Dermis microvascular lymphatic vessel endothelial cell (primary cell): ENCODE measurements around the gene SLC29A3. TPM values are rescaled to one million over a fixed set of nuclear protein-coding genes. Genes with fewer than 3 reads are reported as not detected.
A peak's percentile ranks its signal among the peaks of the same experiment; 100 is the strongest.
"Not testable (repeated sequence)": the region's sequence is repeated elsewhere in the genome, so short reads cannot be mapped to it uniquely, and the experiment has no call there.

Source experiments
- DNase-seq, 2 donors: peaks; one replicate each; pipeline versions ENCODE4 v3.0.0 to v3.0.0-alpha.2; 2010; ENCODE audit warnings: low read depth in 2 of 2
- total RNA-seq: library from RNA; depleted of rRNA; stranded (reverse); fragments of >200 nt; gene quantifications from 2 replicates; pipeline ENCODE4 v1.2.1, GENCODE V29; 2014

The SLC29A3 gene
- total RNA-seq, 1 donor from 2014 or later: 1.8 TPM

DNA sequence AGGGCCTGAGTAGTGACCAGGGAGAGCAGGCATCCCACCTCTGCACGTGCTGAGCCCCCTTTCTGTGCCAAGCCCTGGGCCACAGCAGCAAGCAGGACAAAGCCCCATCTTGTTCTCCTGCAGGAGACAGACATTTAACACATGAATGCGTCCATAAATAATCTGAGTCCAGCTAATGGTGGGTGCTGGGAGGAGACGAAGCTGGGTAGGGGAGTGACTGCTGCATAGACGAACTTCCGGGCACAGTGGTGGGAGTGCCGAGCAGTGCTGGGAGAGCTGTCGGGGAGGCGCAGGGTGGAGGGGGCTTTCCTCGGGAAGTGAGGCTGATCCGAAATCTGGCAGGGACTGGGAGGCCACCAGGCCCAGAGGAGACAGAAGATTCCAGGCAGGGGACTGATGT is 35.2 kb upstream of the SLC29A3 start:
- no peak for DNase-seq

- DNase-seq: no peak
These were observed 34.4 kb upstream of the SLC29A3 start for GRCh38 chr10:71284544-71285179.

DNA sequence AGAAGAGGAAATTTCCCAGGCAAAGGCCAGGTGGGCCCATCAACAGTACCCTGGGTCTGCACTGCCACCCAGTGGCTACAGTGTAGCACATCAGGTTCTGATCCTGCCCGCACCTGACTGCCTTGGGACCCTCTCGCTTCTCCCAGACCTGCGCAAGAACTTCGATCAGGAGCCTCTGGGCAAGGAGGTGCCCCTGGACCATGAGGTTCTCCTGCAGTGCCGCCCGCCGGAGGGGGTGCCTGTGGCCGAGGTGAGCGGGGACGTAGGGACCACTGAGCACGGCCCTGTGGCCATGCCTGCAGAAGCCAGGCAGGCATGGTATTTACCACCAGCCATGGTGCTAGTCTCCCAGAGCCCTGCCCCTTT is 33.9 kb upstream of the SLC29A3 start:
- DNase-seq: peak; percentile 26 to 54

- DNase-seq: no peak
These were observed 33.1 kb upstream of the SLC29A3 start for GRCh38 chr10:71285986-71286385.

DNA sequence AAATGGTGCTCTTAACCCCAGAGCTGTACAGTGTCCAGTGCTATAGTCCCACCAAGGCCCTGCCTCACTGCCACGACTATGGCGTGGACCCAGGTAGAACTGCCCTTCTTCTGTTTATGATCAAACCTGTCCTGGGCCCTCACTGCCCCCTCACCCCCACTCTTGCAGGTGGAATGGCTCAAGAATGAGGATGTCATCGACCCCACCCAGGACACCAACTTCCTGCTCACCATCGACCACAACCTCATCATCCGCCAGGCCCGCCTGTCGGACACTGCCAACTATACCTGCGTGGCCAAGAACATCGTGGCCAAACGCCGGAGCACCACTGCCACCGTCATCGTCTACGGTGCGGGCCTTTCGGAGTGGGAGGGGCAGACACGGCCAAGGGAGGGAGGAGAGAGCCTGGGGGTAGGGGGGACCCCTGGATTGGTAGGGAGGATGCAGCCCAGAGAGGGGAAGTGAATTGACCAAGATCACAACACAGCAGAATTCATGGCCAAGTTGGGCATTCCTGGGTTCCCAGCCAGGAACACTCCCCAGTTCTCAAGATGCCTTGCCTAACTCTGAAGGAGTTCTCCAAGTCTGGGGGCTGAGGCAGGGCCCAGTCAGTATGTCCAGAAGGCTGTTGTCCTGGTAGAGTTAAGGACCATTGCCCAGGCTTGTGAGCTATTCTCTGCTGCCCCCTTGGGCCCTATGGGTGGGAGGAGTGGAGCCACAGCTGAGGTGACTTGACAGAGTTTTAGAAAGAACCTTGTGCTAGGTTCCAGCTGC is 32.4 kb upstream of the SLC29A3 start:
- DNase-seq: no peak

DNA sequence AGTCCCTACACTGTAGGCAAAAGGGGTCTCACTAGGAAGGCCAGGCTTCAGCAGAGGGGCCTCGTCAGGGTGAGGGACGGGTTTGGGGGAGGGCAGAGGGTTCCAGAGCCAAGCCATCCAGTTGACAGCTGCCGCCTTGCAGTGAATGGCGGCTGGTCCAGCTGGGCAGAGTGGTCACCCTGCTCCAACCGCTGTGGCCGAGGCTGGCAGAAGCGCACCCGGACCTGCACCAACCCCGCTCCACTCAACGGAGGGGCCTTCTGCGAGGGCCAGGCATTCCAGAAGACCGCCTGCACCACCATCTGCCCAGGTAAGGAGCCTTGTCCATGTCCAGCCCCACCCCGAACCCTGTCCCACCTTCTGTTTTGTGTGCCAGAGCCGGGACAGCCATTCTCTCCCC is 31.6 kb upstream of the SLC29A3 start:
- no peak for DNase-seq

- DNase-seq: no peak
These were observed 30.6 kb upstream of the SLC29A3 start for GRCh38 chr10:71288461-71288860.

DNA sequence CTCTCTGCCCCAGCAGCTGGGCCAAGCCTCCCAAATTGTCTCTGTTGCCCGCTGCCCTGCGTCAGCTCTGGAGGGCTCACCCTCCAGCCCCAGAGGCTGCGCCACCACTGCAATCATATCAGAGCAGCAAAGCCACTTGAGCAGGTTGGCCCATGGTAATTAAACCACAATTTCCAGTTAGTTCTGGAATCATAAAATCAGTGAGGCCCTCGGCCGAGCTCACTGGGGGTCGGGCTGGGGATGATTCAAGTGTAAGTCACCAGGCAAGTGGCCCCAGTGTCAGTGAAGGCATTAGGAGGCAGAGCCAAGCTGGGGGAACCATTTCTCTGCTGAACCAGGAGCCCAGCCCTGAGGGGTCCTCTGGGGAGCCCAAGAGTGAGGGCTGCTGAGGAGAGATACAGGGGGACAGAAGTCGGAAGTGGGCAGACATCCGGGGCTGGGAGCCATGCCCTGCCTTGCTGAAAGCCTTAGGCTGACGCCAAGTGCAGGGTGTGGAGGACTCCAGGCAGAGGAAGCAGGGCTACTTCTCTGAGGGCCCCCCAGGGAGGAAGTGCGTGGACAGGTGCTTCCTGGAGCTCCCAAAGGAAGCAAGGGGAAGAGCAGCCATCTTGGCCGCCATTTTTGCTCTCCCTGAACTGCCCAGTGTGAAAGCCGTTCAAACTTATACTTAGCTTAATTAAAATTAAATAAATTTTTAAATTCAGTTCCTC is 29.5 kb upstream of the SLC29A3 start:
- DNase-seq: no peak

DNA sequence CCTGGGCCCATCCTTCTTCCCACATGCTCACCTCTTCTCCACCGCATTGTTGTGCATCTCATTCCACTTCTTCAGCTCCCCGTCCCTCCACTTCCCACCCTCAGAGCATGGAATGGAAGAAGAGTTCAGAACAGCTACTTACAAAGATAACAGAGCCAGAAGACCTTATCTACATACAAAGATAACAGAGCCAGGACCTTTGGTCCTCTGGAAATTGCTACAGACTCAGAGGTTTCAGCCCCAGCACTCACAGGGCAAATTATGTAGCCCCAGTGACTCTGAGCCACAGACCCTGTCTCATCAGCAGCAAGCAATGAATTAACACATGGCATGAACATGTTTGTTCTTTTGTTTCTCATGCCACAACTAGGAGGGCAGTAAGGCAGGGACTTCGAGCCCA is 28.7 kb upstream of the SLC29A3 start:
- no peak for DNase-seq

DNA sequence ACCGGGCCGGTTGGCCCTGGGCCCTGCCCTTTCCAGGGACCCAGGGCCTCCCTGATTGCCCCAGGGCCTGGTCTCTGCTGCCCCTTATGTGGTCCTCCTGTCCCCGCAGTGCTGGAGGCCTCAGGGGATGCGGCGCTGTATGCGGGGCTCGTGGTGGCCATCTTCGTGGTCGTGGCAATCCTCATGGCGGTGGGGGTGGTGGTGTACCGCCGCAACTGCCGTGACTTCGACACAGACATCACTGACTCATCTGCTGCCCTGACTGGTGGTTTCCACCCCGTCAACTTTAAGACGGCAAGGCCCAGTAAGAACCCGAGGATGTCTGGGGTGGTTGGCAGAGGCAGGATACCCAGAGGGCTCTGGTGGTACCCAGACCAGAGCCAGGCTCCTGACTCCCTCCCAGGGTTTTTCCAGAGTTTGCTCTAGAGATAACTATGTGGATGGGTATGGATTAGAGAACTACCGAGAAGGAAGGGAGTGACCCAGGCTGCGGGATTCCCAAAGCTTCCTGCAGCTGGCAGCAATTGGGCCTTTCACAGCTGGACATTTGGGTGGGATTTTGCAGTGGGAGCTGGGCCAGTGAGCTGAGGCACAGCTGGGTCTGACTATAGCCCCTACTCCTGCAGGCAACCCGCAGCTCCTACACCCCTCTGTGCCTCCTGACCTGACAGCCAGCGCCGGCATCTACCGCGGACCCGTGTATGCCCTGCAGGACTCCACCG is 28.1 kb upstream of the SLC29A3 start:
- no peak for DNase-seq

GRCh38 chr10:71291528-71291900 is 27.5 kb upstream of the SLC29A3 start:
- no peak for DNase-seq

- no peak for DNase-seq
These were observed 26.2 kb upstream of the SLC29A3 start for GRCh38 chr10:71292624-71293445.

DNA sequence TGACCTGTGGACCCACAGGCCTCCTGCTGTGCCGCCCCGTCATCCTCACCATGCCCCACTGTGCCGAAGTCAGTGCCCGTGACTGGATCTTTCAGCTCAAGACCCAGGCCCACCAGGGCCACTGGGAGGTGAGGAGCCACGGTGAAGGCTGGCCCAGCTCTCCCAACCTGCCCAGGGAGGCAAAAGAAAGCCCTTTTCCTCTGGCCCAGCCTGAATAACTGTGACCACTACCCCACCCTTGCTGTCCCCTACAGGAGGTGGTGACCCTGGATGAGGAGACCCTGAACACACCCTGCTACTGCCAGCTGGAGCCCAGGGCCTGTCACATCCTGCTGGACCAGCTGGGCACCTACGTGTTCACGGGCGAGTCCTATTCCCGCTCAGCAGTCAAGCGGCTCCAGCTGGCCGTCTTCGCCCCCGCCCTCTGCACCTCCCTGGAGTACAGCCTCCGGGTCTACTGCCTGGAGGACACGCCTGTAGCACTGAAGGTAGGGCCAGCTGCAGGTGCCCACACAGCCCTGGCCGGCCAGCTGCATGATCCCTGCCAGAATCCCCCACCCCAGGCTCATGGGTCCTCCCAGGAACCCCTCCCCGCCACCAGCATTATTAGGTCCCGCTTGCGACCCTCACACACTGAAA is 25.5 kb upstream of the SLC29A3 start:
- DNase-seq: no peak

- no peak for DNase-seq
These were observed 24.9 kb upstream of the SLC29A3 start for GRCh38 chr10:71294091-71294561.

DNA sequence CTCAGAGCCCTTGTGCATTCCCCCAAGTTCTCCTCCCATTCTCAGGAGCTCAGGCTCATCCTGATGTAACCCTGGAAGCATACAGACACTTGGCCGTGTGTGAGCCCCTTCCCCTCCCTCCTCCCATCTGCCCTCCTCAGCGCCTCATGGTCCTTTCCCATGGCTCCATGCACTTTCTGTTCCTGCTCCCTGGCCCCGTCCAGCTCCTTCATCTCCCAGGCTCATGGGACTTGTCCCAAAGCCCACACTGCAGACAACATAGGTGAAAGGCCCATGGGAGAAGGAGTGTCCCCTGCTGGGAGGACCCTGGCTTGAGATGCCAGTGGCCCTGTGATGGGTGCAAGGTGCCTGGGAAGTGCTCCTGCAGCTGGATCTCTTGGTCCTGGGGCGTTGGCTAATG is 24.2 kb upstream of the SLC29A3 start:
- no peak for DNase-seq

DNA sequence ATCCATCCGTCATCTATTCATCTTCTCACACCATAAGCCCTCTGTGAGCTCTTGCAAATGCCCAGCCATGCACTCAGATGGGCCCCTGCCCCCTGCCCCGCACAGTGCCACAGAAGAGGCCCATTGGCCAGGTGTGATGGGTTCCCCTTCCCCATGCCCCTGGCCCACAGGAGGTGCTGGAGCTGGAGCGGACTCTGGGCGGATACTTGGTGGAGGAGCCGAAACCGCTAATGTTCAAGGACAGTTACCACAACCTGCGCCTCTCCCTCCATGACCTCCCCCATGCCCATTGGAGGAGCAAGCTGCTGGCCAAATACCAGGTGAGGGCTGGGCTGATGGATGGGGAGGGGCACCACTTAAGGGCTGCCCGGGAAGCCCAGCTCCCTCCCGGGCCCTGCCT is 23.4 kb upstream of the SLC29A3 start:
- no peak for DNase-seq

DNA sequence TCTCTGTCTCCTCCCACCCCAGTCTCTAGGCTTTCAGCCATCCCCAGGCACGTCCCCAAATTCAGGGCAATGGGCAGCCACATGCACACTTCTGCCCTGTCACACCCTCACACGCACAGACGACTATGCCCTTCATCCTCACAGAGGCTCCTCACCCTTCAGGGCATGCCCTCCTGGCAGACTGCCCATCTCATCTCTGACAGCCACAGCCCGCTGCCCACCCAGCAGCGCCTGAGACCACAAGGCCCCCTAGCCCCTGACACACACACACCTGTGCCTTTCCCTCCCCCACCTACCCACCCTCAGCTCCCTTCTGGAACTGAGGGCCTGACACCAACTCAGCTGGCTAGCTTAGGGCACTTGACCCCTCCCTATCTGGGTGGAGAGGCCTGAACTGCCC is 23.0 kb upstream of the SLC29A3 start:
- DNase-seq: no peak

DNA sequence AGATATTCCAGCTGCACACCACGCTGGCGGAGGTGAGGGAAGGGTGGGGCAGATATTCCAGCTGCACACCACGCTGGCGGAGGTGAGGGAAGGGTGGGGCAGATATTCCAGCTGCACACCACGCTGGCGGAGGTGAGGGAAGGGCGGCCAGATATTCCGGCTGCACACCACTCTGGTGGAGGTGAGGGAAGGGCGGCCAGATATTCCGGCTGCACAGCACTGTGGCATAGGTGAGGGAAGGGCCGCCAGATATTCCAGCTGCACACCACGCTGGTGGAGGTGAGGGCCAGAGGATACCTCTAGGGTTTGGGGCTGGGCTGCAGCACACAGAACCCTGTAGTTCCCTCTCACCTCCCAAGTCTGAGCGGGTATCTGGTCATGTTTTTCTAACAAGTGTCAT is 22.2 kb upstream of the SLC29A3 start:
- not testable (repeated sequence) for DNase-seq

GRCh38 chr10:71297343-71297742 is 21.7 kb upstream of the SLC29A3 start:
- no peak for DNase-seq

DNA sequence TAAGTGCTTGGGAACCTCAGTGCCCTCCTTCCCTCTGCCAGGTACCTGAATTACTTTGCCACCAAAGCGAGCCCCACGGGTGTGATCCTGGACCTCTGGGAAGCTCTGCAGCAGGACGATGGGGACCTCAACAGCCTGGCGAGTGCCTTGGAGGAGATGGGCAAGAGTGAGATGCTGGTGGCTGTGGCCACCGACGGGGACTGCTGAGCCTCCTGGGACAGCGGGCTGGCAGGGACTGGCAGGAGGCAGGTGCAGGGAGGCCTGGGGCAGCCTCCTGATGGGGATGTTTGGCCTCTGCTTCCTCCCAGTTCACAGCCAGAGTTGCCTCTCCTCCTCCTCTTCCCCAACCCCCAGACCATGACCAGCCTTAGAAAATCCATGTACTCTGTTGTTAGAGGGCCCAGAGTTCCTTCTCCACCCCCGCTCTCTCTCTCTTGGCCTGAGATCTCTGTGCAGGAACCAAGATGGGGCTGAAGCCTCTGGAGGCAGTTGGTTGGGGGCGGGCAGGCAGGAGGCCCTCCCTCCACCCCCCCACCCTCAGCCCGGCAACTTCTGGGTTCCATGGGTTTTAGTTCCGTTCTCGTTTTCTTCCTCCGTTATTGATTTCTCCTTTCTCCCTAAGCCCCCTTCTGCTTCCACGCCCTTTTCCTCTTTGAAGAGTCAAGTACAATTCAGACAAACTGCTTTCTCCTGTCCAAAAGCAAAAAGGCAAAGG is 19.8 kb upstream of the SLC29A3 start:
- no peak for DNase-seq
